AG09309 (cell line): Measurements from ENCODE around the gene SMAD3.

Experiments used
- DNase-seq: peaks from one replicate; pipeline ENCODE4 v3.0.0-alpha.2; 2010; ENCODE audit warnings: low read depth
- H3K4me3 ChIP-seq: 2 replicates; pipeline ENCODE4 v1.5.1; 2011; ENCODE audit warnings: mild to moderate bottlenecking, low read depth, low read length, moderate library complexity; ENCODE audit not compliant: control insufficient read depth
- TF ChIP-seq, protein P1 (sequence below): IDR thresholded peaks from 2 replicates; pipeline ENCODE4 v1.5.1; 2011; ENCODE audit warnings: mild to moderate bottlenecking, low read depth, low read length, inconsistent platforms; ENCODE audit not compliant: insufficient read depth, control insufficient read depth; ENCODE audit errors: missing control alignments

SMAD3 gene

DNA sequence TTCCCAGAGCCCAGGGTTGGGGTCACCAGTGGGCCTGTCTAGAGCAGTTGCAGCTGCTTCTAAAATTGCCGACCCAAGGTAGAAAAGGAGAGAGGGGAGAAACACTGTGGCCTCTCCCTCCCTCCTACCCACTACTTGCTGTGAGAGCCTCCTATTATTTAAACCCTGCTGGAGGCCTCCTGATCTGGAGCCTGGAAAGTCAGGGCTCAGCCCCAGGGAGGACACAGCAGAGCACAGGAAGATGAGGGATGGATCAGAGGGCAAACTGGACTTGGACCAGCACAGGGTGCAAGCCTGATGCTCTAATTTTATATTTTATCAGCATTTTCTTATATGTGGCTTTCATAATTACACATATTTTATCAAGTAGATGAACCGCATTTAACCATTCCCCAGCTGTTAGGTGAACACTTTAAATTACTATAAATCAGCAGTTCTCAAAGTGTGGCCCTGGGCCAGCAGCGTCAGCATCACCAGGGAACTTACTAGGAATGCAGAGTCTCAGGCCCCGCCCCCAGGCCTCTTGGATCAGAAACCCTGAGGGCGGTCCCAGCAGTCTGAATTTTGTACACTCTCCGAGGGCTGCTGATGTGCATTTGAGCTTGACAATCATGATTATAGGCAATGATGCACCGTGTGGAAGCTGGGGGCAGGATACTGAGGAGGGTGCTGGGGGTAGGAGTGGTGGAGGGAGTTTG is 26.7 kb downstream of the SMAD3 start:
- DNase-seq = no peak
- H3K4me3 ChIP-seq = no peak overlapping the region
- TF ChIP-seq, protein P1, sequence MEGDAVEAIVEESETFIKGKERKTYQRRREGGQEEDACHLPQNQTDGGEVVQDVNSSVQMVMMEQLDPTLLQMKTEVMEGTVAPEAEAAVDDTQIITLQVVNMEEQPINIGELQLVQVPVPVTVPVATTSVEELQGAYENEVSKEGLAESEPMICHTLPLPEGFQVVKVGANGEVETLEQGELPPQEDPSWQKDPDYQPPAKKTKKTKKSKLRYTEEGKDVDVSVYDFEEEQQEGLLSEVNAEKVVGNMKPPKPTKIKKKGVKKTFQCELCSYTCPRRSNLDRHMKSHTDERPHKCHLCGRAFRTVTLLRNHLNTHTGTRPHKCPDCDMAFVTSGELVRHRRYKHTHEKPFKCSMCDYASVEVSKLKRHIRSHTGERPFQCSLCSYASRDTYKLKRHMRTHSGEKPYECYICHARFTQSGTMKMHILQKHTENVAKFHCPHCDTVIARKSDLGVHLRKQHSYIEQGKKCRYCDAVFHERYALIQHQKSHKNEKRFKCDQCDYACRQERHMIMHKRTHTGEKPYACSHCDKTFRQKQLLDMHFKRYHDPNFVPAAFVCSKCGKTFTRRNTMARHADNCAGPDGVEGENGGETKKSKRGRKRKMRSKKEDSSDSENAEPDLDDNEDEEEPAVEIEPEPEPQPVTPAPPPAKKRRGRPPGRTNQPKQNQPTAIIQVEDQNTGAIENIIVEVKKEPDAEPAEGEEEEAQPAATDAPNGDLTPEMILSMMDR = no peak

DNA sequence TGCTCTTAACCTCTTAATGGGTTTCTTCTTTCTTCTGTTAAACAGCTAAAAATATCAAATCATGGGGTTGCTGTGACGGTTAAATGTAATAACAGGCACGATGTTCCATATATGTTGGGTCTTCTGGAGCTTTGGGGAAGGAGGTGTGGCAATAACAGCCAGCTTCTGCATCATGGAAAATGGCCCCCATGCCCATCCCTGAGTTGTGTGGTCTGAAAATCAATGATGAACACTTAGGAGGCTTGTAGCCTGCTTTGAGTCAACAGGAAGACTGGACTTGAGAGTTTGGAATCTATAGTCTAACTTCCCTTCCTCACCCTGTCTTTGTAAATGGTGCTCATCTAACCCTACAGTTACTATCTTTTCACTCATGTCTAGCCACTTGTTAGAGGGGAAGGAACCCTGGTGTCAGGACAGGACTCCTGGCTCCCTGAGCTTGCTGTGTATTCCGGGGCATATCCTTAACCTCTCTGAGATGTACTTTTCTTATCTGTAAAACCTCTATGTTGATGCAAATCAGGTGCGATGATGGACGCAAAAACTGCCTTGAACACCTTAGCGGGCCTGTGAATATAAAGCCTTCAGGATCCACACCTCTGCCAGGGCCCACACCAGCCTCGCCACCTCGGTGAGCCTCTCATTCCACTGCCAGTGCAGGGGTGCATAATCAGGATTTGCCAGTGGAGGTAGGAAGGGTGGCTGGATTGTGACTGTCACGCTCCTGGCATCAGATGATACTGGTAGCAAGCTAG is 27.5 kb downstream of the SMAD3 start:
- H3K4me3 ChIP-seq = no peak overlapping the region
- DNase-seq = no peak
- TF ChIP-seq, protein P1 = no peak

DNA sequence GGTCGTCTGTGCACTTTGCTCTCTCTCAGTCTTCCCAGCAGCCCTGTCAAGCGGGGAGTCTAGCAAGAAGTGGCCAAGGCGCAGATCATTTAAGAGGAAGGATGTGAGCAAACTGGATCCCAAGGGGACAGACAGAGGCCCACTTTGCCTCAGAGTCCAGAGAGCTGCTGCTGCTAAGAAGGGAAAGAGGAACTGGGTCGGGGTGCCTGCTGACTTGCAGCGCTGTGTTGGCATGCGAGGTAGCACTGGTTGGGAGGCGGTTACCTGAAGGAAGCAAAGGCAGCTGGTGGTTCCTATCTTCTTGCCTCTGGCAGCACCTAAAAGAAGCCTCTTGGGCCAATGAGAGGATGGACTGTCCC is 28.1 kb downstream of the SMAD3 start:
- TF ChIP-seq, protein P1 = no peak
- H3K4me3 ChIP-seq = no peak overlapping the region
- DNase-seq = no peak

DNA sequence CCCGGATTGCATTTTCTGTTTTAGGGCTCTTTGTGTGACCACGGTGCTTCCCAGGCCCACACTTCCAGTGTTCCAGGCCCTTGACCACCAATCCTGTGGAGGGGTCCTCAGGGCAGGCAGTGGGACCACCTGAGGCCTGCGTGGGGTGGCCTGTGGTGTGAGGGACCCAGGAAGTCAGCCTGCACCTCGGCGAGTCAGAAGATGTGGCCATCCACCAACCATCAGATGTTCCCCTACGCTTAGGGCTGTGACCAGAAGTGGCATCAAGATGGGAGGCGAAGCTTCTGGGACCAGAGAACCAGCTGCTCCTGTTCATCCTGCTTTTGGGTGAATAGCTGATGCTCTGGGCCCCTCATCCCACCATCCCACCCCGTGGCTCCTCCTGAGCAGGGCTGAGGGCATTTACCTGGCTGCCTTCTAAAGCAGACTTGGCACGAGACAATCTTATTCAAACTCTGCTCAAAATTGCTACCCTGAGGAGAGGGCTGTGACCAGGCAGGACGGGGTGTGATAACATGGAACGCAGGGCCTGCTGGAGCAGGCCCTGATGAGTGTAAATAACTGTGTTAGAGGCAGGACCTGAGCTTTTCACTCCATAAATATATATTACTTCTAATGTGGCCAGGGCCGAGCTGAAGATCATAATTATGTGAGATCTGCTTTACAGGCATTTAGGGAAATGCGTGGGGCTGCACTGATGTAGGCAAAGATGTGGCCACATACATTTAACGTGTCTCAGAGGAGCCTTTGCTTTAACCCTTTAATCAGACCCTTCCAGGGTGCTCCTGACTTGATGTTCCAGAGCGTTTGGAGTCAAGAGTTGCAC is 28.8 kb downstream of the SMAD3 start:
- TF ChIP-seq, protein P1 = no peak
- DNase-seq = no peak
- H3K4me3 ChIP-seq = no peak overlapping the region

DNA sequence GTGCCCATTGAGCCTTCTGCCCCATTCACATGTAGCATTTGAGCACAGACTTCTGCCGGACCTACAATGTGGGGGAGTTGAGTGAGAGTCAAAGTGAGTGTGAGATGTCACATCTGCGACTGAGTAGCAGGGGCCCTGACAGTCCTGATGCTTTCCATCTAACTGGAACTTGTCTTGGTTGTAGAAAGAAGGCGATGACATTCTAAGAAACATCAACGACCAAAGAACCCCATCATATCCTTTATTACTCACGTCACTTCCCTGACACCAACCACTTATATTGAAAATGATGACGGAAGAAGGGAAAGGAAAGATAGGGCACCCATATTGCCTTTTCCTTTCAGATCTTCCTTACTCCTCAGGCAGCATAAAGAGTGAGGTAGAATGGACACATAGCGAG is 30.5 kb downstream of the SMAD3 start:
- TF ChIP-seq, protein P1 = no peak

DNA sequence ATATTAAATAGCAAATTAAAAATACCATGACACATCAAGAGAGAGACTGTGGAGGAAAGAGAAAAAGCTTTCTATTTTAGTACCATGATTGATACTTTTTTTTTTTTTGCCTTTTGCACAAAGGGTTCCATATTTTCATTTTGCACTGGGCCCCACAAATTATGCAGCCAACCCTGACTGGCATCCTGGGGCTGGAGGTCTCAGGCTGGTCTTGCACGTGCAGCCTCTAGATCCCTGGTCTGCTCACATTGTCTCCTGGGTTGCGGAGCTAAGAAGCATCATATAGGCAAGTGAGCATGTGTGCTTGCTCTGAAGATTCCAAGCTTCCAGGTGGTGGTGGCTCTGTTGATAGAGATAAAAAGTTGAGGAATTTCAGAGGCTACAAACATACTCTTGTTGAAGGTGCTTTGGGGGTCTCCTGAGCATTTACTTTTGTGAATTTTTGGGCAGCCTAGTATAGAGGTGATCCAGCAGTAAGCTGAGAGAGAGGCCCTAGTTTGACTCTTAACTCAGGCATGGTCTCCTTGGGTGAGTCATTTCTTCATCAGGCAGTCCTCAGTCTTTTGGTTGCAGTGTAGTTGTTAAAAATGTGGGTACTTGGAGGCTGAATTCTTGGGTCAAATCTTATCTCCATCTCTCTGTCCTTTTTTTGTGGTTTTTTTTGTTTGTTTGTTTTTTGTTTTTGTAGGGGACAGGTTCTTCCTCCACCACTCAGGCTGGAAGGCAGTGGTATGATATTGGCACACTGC is 31.3 kb downstream of the SMAD3 start:
- no peak for DNase-seq
- TF ChIP-seq, protein P1 = no peak
- H3K4me3 ChIP-seq = no peak overlapping the region

More for the DNA sequence above, 30.5 kb downstream of the SMAD3 start:
- DNase-seq = no peak
- no peak overlapping the region for H3K4me3 ChIP-seq
